ENCODE results near the gene CDADC1.

GRCh38 chr13:49238621-49239020, 9.1 kb upstream of the CDADC1 start:
- TF ChIP-seq POLR2AphosphoS5 (IDR thresholded peaks at IDR 0.05; ENCODE audit: borderline replicate concordance, low read depth, low read length) (no peak), FOXP2 (optimal IDR thresholded peaks at IDR 0.05; ENCODE audit: control extremely low read depth, extremely low read length, insufficient read depth) (no peak)

Measured in SK-N-MC (cell line).